BLaER1 (cell line): Measurements from ENCODE around the gene PHYH.
"Not testable (repeated sequence)": the region's sequence is repeated elsewhere in the genome, so short reads cannot be mapped to it uniquely, and the experiment has no call there.

Experiments used
- H3K27ac ChIP-seq: shearing (Covaris generic); formaldehyde crosslinking; 2 replicates; pipeline ENCODE4 v1.8.1; 2022
- H3K27me3 ChIP-seq: shearing (Covaris generic); formaldehyde crosslinking; 2 replicates; pipeline ENCODE4 v1.8.1; 2022
- H3K36me3 ChIP-seq: shearing (Covaris generic); formaldehyde crosslinking; 2 replicates; pipeline ENCODE4 v1.8.1; 2022
- H3K4me1 ChIP-seq: shearing (Covaris generic); formaldehyde crosslinking; 2 replicates; pipeline ENCODE4 v1.8.1; 2022
- H3K4me2 ChIP-seq: shearing (Covaris generic); formaldehyde crosslinking; 2 replicates; pipeline ENCODE4 v1.8.1; 2022
- H3K4me3 ChIP-seq: shearing (Covaris generic); formaldehyde crosslinking; 2 replicates; pipeline ENCODE4 v1.8.1; 2022
- H3K9ac ChIP-seq: shearing (Covaris generic); formaldehyde crosslinking; 2 replicates; pipeline ENCODE4 v1.8.1; 2022
- H3K9me3 ChIP-seq: shearing (Covaris generic); formaldehyde crosslinking; 2 replicates; pipeline ENCODE4 v1.8.1; 2022
- H4K20me1 ChIP-seq: shearing (Covaris generic); formaldehyde crosslinking; 2 replicates; pipeline ENCODE4 v1.8.1; 2022
- Cebpa-rat ChIP-seq: shearing (Covaris generic); IDR thresholded peaks from 2 replicates; pipeline ENCODE4 v1.8.1; 2022

PHYH gene

GRCh38 chr10:13256627-13257026 is 43.2 kb downstream of the PHYH start:
- Histone ChIP-seq H3K9me3 (peaks cover 17% of the 10 kb centered on the region; the same call in 1 of the 2 replicates), H3K9ac (no peak overlapping the region), H3K4me1 (peaks cover 14% of the 10 kb centered on the region), H3K4me2 (no peak overlapping the region), H3K36me3 (no peaks in the 10 kb centered on the region), H3K4me3 (no peak overlapping the region), H3K27ac (no peak overlapping the region), H3K27me3 (no peaks in the 10 kb centered on the region), H4K20me1 (no peaks in the 10 kb centered on the region)
- no peak for TF ChIP-seq Cebpa-rat

- H4K20me1 ChIP-seq, result no peaks in the 10 kb centered on the region
- H3K9ac ChIP-seq, result no peak overlapping the region
- H3K36me3 ChIP-seq, result no peaks in the 10 kb centered on the region
- H3K27me3 ChIP-seq, result no peaks in the 10 kb centered on the region
- no peak overlapping the region for H3K4me2 ChIP-seq
- H3K27ac ChIP-seq, result no peak overlapping the region
- no peak for TF ChIP-seq Cebpa-rat
- peaks cover 5% of the 10 kb centered on the region; the same call in 1 of the 2 replicates for H3K9me3 ChIP-seq
- peaks cover 32% of the 10 kb centered on the region for H3K4me1 ChIP-seq
- H3K4me3 ChIP-seq, result no peak overlapping the region
These were observed 46.1 kb downstream of the PHYH start for GRCh38 chr10:13253726-13254125.

DNA sequence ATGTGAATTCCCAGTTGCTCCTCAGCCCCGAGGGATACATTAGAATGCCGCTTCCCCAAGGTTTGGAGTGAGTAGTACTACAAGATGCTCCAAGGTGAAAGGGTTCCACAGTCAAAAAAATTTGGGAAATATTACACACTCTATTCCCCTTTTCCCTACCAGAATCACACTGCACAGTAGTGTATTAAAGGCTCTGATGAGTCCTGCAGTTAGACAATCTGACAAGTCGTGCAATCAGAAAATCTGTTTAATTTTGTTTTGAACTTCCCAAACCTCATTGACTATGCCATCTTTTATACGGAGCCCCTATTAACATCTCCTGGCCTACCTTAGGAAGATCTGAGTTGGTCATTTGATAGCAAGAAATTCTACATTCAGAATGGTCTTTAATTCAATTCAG is 52.1 kb downstream of the PHYH start:
- no peaks in the 10 kb centered on the region for H4K20me1 ChIP-seq
- no peaks in the 10 kb centered on the region for H3K9me3 ChIP-seq
- no peak overlapping the region for H3K4me2 ChIP-seq
- H3K36me3 ChIP-seq, result no peaks in the 10 kb centered on the region
- H3K4me1 ChIP-seq, result peaks cover 30% of the 10 kb centered on the region
- no peak overlapping the region for H3K4me3 ChIP-seq
- no peak overlapping the region for H3K9ac ChIP-seq
- H3K27me3 ChIP-seq, result no peaks in the 10 kb centered on the region
- no peak overlapping the region for H3K27ac ChIP-seq
- no peak for TF ChIP-seq Cebpa-rat

DNA sequence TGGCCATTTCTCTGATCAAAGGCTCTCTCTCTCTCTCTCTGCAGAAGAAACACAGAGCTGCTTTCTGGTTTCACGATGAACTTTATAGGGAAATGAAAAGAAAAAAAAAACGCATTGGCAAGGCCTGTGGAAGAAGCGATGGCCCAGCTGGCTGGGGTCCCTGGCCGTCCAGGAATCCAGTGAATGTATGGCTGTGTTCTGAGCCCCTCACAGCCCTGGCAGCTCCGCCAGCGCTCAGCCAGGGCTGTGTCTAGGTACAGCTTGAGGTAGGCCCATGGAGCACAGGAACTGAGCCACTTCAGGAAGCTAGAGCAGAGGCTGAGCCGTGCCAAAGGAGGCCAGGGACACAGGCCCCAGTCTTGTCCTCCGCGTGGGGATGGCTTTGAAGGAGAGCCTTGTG is 52.6 kb downstream of the PHYH start:
- H3K9ac ChIP-seq, result no peak overlapping the region
- no peaks in the 10 kb centered on the region for H3K27me3 ChIP-seq
- no peak overlapping the region for H3K4me3 ChIP-seq
- no peaks in the 10 kb centered on the region for H3K9me3 ChIP-seq
- no peaks in the 10 kb centered on the region for H4K20me1 ChIP-seq
- H3K36me3 ChIP-seq, result no peaks in the 10 kb centered on the region
- H3K4me2 ChIP-seq, result no peak overlapping the region
- no peak overlapping the region for H3K27ac ChIP-seq
- peaks cover 24% of the 10 kb centered on the region for H3K4me1 ChIP-seq
- TF ChIP-seq Cebpa-rat, result no peak

GRCh38 chr10:13242260-13242659 is 57.6 kb downstream of the PHYH start:
- not testable (repeated sequence) for H3K27me3 ChIP-seq, H3K4me2 ChIP-seq, H3K9me3 ChIP-seq, H3K36me3 ChIP-seq, H3K27ac ChIP-seq, H3K4me1 ChIP-seq, H3K4me3 ChIP-seq, H3K9ac ChIP-seq, H4K20me1 ChIP-seq

DNA sequence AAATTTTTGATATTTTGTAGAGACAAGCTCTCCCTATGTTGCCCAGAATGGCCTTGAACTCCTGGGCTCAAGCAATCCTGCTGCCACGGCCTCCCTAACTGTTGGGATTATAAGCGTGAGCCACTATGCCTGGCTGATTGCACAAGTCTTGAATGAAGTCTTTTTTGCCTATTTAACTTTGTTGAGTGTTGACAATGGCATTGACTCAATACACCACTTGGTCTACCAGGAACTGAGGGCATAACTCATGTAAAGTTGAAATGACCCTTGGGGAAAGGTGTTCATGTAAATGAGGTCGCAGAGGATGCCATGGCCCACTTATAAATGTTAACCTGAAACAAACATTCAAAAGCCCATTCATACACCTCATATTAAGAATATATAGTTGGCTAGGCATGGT is 58.3 kb downstream of the PHYH start:
- H3K36me3 ChIP-seq, result no peaks in the 10 kb centered on the region
- H3K9ac ChIP-seq, result no peak overlapping the region
- H4K20me1 ChIP-seq, result no peaks in the 10 kb centered on the region
- 0 out of 2 replicates have a peak, but pooled peaks cover 6% of the 10 kb centered on the region for H3K4me1 ChIP-seq
- TF ChIP-seq Cebpa-rat, result no peak
- H3K27ac ChIP-seq, result no peak overlapping the region
- H3K9me3 ChIP-seq, result no peaks in the 10 kb centered on the region
- H3K4me3 ChIP-seq, result no peak overlapping the region
- H3K4me2 ChIP-seq, result no peak overlapping the region
- H3K27me3 ChIP-seq, result no peaks in the 10 kb centered on the region

GRCh38 chr10:13239923-13240322 is 59.9 kb downstream of the PHYH start:
- no peaks in the 10 kb centered on the region for H4K20me1 ChIP-seq
- no peak overlapping the region for H3K27ac ChIP-seq
- no peaks in the 10 kb centered on the region for H3K27me3 ChIP-seq
- no peak overlapping the region for H3K4me2 ChIP-seq
- no peak overlapping the region for H3K4me3 ChIP-seq
- no peaks in the 10 kb centered on the region for H3K36me3 ChIP-seq
- H3K4me1 ChIP-seq, result 0 out of 2 replicates have a peak, but pooled peaks cover 6% of the 10 kb centered on the region
- no peak overlapping the region for H3K9ac ChIP-seq
- no peaks in the 10 kb centered on the region for H3K9me3 ChIP-seq
- TF ChIP-seq Cebpa-rat, result no peak

DNA sequence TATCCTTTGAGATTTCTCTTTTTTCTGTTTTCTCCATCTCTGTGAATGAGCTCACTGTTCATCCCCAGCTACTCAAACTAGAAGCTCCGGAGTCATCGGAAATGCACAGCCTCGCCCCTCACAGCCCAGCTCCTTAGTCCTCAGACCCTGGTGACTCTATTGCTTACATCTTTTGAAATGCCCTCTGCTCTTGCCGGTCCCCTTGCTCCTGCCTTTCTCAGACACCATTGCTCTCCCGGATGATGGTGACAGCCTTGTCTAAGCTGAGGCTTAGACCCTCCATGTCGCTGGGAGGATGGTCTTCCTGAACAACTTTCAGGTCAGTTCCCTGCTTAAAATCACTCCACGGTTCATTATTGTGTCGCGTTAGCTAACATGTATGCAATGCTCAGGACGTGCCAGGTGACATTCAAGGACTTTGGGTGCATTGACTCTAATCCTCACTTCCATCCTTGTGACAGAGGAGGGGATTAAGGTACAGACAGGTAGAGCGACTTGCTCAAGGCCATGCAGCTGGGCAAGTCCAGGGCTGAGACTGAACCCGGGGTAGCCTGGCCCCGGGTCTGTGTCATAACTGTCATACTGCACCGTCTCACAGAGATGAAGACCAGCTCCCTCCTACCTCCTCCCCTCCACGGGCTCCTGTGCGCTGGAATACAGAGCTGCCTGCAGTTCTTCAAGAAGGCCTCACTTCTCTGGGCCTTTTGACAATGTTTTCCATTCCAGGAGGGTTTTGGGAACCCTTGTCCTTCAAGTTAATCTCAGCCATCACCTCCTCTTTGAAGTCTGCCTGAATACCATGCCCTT is 61.4 kb downstream of the PHYH start:
- no peak overlapping the region for H3K27ac ChIP-seq
- no peaks in the 10 kb centered on the region for H4K20me1 ChIP-seq
- peaks cover 16% of the 10 kb centered on the region for H3K4me1 ChIP-seq
- no peak for TF ChIP-seq Cebpa-rat
- H3K9ac ChIP-seq, result no peak overlapping the region
- H3K4me2 ChIP-seq, result no peak overlapping the region
- H3K4me3 ChIP-seq, result no peak overlapping the region
- no peaks in the 10 kb centered on the region for H3K27me3 ChIP-seq
- no peaks in the 10 kb centered on the region for H3K9me3 ChIP-seq
- no peaks in the 10 kb centered on the region for H3K36me3 ChIP-seq

DNA sequence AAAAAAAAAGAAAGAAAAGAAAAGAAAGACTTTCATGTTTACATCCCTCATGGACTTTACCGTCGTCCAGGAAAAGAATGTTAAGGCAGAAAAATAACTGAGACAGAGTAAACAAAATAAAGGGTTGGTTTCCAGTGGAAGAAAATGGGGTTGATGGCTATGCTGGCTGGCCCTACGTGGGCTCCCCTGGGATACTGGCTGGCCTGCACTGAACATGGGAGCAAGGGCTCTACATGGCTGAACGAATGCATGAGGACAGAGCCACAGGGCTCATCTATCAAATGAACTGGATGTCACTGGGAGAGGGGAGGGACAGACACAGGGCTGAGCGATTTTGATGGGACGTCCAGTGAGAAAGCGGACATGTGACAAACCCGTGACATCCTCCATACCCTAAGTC is 63.2 kb downstream of the PHYH start:
- H3K4me1 ChIP-seq, result peaks cover 27% of the 10 kb centered on the region
- H3K27me3 ChIP-seq, result no peaks in the 10 kb centered on the region
- H3K9me3 ChIP-seq, result no peaks in the 10 kb centered on the region

DNA sequence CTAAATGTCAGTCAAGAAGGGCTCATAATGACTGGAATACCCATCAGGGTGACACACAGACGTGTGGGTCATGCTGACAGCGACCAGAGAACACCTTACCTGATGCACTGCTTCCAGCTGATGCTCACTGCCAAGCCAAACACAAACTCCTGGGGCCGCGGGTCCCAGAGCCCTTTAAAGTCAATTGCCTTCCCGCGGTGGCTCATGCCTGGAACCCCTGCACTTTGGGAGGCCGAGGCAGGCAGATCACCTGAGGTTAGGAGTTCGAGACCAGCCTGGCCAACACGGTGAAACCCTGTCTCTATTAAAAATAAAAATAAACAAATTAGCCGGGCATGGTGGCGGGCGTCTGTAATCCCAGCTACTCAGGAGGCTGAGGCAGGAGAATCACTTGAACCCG is 65.1 kb downstream of the PHYH start:
- not testable (repeated sequence) for H3K9ac ChIP-seq, H3K9me3 ChIP-seq, H3K27ac ChIP-seq, H4K20me1 ChIP-seq, H3K36me3 ChIP-seq, H3K27me3 ChIP-seq, H3K4me2 ChIP-seq, H3K4me3 ChIP-seq
- peaks cover 27% of the 10 kb centered on the region for H3K4me1 ChIP-seq

More for the DNA sequence above, 63.2 kb downstream of the PHYH start:
- H3K4me2 ChIP-seq, result no peak overlapping the region
- H3K27ac ChIP-seq, result no peak overlapping the region
- H3K4me3 ChIP-seq, result no peak overlapping the region
- no peaks in the 10 kb centered on the region for H4K20me1 ChIP-seq
- TF ChIP-seq Cebpa-rat, result no peak
- H3K9ac ChIP-seq, result no peak overlapping the region
- no peaks in the 10 kb centered on the region for H3K36me3 ChIP-seq

- TF ChIP-seq Cebpa-rat, result no peak
- H3K27ac ChIP-seq, result no peak within 1 kb of the TSS
- peaks cover 22% of the 10 kb centered on the region for H3K4me1 ChIP-seq
- no peak within 1 kb of the TSS for H3K9ac ChIP-seq
- H3K9me3 ChIP-seq, result no peaks in the 10 kb centered on the region
- H3K4me2 ChIP-seq, result peak within 1 kb of the TSS; percentile 51
- H3K27me3 ChIP-seq, result no peaks in the 10 kb centered on the region
- H3K4me3 ChIP-seq, result no peak within 1 kb of the TSS
- H3K36me3 ChIP-seq, result no peaks in the 10 kb centered on the region
- H4K20me1 ChIP-seq, result no peaks in the 10 kb centered on the region
These were observed 65.7 kb downstream of the PHYH start, which contains the start of gene UCMA for GRCh38 chr10:13234172-13234571. Gene UCMA, minus strand, starts transcription at chr10:13234374. Its CDS starts 116 bp downstream, at chr10:13234258.
